Measurements from ENCODE around the gene TMEM62.
"Not testable (repeated sequence)": the region's sequence is repeated elsewhere in the genome, so short reads cannot be mapped to it uniquely, and the experiment has no call there.

Gene TMEM62

DNA sequence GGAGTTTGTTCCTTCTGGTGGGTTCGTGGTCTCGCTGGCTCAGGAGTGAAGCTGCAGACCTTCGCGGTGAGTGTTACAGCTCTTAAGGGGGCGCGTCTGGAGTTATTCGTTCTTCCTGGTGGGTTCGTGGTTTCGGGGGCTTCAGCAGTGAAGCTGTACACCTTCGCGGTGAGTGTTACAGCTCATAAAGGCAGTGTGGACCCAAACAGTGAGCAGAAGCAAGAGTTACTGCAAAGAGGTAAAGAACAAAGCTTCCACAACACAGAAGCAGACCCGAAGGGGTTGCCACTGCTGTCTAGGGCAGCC lies 92.5 kb downstream of the TMEM62 start:
- not testable (repeated sequence) for H4K8ac ChIP-seq (ENCODE audit: low read length); H3K4me1 ChIP-seq (ENCODE audit: control insufficient read depth, insufficient read depth, low read depth, low read length); H3K9me3 ChIP-seq (ENCODE audit: control insufficient read depth, low read length); H2BK5ac ChIP-seq (ENCODE audit: low read depth, low read length, poor library complexity, severe bottlenecking); H4K91ac ChIP-seq (ENCODE audit: low read length); H3K79me1 ChIP-seq (replicated peaks; ENCODE audit: low read length, poor library complexity, severe bottlenecking); H3K36me3 ChIP-seq (ENCODE audit: control insufficient read depth in 1 of 2, insufficient read depth in 2 of 2, low read depth in 1 of 2, low read length in 2 of 2); H2AFZ ChIP-seq (ENCODE audit: low read depth, low read length); H3K4me2 ChIP-seq (ENCODE audit: low read length, poor library complexity, severe bottlenecking); H3K9ac ChIP-seq (ENCODE audit: low read length); H3K14ac ChIP-seq (ENCODE audit: low read length in 2 of 2); DNase-seq; H3K27ac ChIP-seq (ENCODE audit: low read length, poor library complexity, severe bottlenecking); H3K4ac ChIP-seq (ENCODE audit: low read depth in 1 of 2, low read length in 2 of 2); H3K23ac ChIP-seq (ENCODE audit: low read length in 2 of 2); H3K4me3 ChIP-seq (ENCODE audit: insufficient read depth in 1 of 2, low read depth in 1 of 2, low read length in 2 of 2); H3K18ac ChIP-seq (ENCODE audit: low read depth in 1 of 2, low read length in 2 of 2); H2BK120ac ChIP-seq (ENCODE audit: low read depth, low read length); H2AK5ac ChIP-seq (ENCODE audit: low read length, severe bottlenecking); H2BK12ac ChIP-seq (ENCODE audit: low read length in 2 of 2); H2BK15ac ChIP-seq (ENCODE audit: low read depth, poor library complexity, severe bottlenecking)
- WGBS: 97% methylated on average over 12 of the region's 12 CpGs
- peaks cover 15 to 22% of the 10 kb centered on the region in 2 experiments for H3K27me3 ChIP-seq (ENCODE audit: control insufficient read depth in 1 of 2, insufficient read depth in 1 of 2, low read length in 2 of 2)

DNA sequence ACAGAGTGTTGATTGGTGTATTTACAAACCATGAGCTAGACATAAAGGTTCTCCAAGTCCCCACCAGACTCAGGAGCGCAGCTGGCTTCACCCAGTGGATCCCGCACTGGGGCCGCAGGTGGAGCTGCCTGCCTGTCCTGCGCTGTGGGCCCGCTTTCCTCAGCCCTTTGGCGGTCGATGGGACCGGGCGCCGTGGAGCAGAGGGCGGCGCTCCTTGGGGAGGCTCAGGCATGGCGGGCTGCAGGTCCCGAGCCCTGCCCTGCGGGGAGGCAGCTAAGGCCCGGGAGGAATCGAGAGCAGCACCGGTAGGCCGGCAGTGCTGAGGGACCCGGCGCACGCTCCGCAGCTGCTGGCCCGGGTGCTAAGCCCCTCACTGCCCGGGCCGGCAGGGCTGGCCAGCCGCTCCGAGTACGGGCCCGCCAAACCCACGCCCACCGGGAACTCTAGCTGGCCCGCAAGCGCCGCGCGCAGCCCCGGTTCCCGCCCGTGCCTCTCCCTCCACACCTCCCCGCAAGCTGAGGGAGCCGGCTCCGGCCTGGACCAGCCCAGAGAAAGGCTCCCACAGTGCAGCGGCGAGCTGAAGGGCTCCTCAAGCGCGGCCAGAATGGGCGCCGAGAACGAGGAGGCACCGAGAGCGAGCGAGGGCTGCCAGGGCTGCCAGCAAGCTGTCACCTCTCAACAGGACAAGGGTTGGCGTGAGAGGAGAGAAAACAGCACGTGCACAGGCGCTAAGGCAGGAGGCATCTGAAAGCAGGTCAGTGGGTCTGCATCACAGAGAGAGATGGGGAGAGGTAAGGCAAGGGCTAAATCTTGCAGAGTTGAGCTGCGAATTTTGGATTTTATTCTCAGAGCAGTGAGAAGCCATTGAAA lies 93.3 kb downstream of the TMEM62 start:
- H3K4me2 ChIP-seq (ENCODE audit: low read length, poor library complexity, severe bottlenecking): no peak overlapping the region
- no peak overlapping the region for H2BK120ac ChIP-seq (ENCODE audit: low read depth, low read length)
- no peaks in the 10 kb centered on the region for H3K9me3 ChIP-seq (ENCODE audit: control insufficient read depth, low read length)
- H3K14ac ChIP-seq (ENCODE audit: low read length in 2 of 2): no peak overlapping the region
- no peaks in the 10 kb centered on the region for H3K36me3 ChIP-seq (ENCODE audit: control insufficient read depth in 1 of 2, insufficient read depth in 2 of 2, low read depth in 1 of 2, low read length in 2 of 2)
- H2BK15ac ChIP-seq (ENCODE audit: low read depth, poor library complexity, severe bottlenecking): no peak overlapping the region
- no peaks in the 10 kb centered on the region for H3K4me1 ChIP-seq (ENCODE audit: control insufficient read depth, insufficient read depth, low read depth, low read length)
- H2BK5ac ChIP-seq (ENCODE audit: low read depth, low read length, poor library complexity, severe bottlenecking): no peak overlapping the region
- no peak overlapping the region for H3K9ac ChIP-seq (ENCODE audit: low read length)
- H2BK12ac ChIP-seq (ENCODE audit: low read length in 2 of 2): no peak overlapping the region
- no peak overlapping the region for H2AFZ ChIP-seq (ENCODE audit: low read depth, low read length)
- H3K4ac ChIP-seq (ENCODE audit: low read depth in 1 of 2, low read length in 2 of 2): no peak overlapping the region
- H3K18ac ChIP-seq (ENCODE audit: low read depth in 1 of 2, low read length in 2 of 2): no peak overlapping the region
- whole genome bisulfite sequencing: 96% methylated on average over 57 of the region's 57 CpGs
- H3K4me3 ChIP-seq (ENCODE audit: insufficient read depth in 1 of 2, low read depth in 1 of 2, low read length in 2 of 2): no peak overlapping the region
- H2AK5ac ChIP-seq (ENCODE audit: low read length, severe bottlenecking): no peak overlapping the region
- peaks cover 15 to 22% of the 10 kb centered on the region in 2 experiments for H3K27me3 ChIP-seq (ENCODE audit: control insufficient read depth in 1 of 2, insufficient read depth in 1 of 2, low read length in 2 of 2)
- no peaks in the 10 kb centered on the region for H3K79me1 ChIP-seq (replicated peaks; ENCODE audit: low read length, poor library complexity, severe bottlenecking)
- H3K23ac ChIP-seq (ENCODE audit: low read length in 2 of 2): no peak overlapping the region
- H4K91ac ChIP-seq (ENCODE audit: low read length): no peak overlapping the region
- no peak overlapping the region for H3K27ac ChIP-seq (ENCODE audit: low read length, poor library complexity, severe bottlenecking)
- no peak overlapping the region for H4K8ac ChIP-seq (ENCODE audit: low read length)
- DNase-seq: no peak

DNA sequence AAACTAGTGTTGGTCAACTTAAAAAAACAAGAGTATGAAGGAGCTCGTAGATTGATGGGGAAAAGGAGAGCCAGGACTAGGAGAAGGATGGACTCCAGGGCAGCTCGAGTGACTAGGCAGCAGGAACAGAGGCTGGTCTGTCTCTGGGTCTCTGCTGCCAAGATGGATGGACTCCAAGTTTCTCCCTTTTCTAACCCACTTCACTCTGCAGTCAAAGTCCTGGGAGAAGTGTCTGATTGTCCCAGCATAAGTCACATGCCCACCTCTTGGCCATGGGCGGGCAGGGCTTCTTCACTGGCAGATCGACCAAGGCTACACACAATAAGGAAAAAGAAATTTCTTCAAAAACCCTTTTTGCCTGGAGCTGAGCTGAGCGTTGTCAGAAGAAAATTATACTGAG lies 96.6 kb downstream of the TMEM62 start:
- Histone ChIP-seq H3K36me3 (ENCODE audit: control insufficient read depth in 1 of 2, insufficient read depth in 2 of 2, low read depth in 1 of 2, low read length in 2 of 2) (no peaks in the 10 kb centered on the region), H2BK120ac (ENCODE audit: low read depth, low read length) (no peak overlapping the region), H3K23ac (ENCODE audit: low read length in 2 of 2) (no peak overlapping the region), H3K27ac (ENCODE audit: low read length, poor library complexity, severe bottlenecking) (no peak overlapping the region), H3K9ac (ENCODE audit: low read length) (peak overlapping the region; percentile 3), H2AK5ac (ENCODE audit: low read length, severe bottlenecking) (no peak overlapping the region), H2BK5ac (ENCODE audit: low read depth, low read length, poor library complexity, severe bottlenecking) (no peak overlapping the region), H4K8ac (ENCODE audit: low read length) (no peak overlapping the region), H3K79me1 (replicated peaks; ENCODE audit: low read length, poor library complexity, severe bottlenecking) (no peaks in the 10 kb centered on the region), H4K91ac (ENCODE audit: low read length) (no peak overlapping the region), H3K4me2 (ENCODE audit: low read length, poor library complexity, severe bottlenecking) (no peak overlapping the region), H3K9me3 (ENCODE audit: control insufficient read depth, low read length) (no peaks in the 10 kb centered on the region), H2AFZ (ENCODE audit: low read depth, low read length) (no peak overlapping the region), H3K4me3 (ENCODE audit: insufficient read depth in 1 of 2, low read depth in 1 of 2, low read length in 2 of 2) (no peak overlapping the region), H3K4ac (ENCODE audit: low read depth in 1 of 2, low read length in 2 of 2) (peak overlapping the region in 1 of 2 experiments; percentile 17), H3K27me3 (ENCODE audit: control insufficient read depth in 1 of 2, insufficient read depth in 1 of 2, low read length in 2 of 2) (peaks cover 31 to 33% of the 10 kb centered on the region in 2 experiments), H3K18ac (ENCODE audit: low read depth in 1 of 2, low read length in 2 of 2) (peak overlapping the region in 1 of 2 experiments; percentile 41), H3K4me1 (ENCODE audit: control insufficient read depth, insufficient read depth, low read depth, low read length) (no peaks in the 10 kb centered on the region), H2BK12ac (ENCODE audit: low read length in 2 of 2) (peak overlapping the region in 1 of 2 experiments; percentile 43), H2BK15ac (ENCODE audit: low read depth, poor library complexity, severe bottlenecking) (no peak overlapping the region), H3K14ac (ENCODE audit: low read length in 2 of 2) (no peak overlapping the region)
- DNase-seq: no peak
- 88% methylated on average over 5 of the region's 5 CpGs for WGBS

DNA sequence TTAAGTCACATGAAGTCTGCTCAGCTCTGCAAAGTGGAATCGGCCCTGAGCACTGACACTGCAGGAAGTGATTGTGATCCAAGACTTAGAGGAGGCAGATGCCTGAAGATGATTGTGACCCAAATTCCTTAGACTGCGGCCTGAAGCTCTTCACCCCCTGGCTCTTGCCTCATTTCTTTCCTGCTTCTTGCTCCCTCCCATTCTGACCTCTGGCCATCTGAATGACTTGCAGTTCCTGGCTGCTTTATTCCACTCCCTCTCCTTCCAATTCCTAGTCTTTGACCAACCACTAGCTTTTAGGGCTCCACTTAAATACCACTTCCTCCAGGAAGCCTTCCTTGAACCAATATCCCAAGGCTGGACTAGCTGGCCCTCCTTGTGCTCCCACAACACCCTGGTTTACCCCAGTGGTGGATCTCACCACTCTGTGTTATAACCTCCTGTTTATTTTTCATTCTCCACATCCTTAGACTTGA lies 97.3 kb downstream of the TMEM62 start:
- H3K9ac ChIP-seq (ENCODE audit: low read length): peak overlapping the region; percentile 40
- no peak overlapping the region for H3K18ac ChIP-seq (ENCODE audit: low read depth in 1 of 2, low read length in 2 of 2)
- H3K4me2 ChIP-seq (ENCODE audit: low read length, poor library complexity, severe bottlenecking): no peak overlapping the region
- WGBS: 37% methylated on average over 2 of the region's 2 CpGs
- H2BK120ac ChIP-seq (ENCODE audit: low read depth, low read length): no peak overlapping the region
- no peaks in the 10 kb centered on the region for H3K9me3 ChIP-seq (ENCODE audit: control insufficient read depth, low read length)
- H2AK5ac ChIP-seq (ENCODE audit: low read length, severe bottlenecking): no peak overlapping the region
- no peak overlapping the region for H3K23ac ChIP-seq (ENCODE audit: low read length in 2 of 2)
- H3K4ac ChIP-seq (ENCODE audit: low read depth in 1 of 2, low read length in 2 of 2): no peak overlapping the region
- H4K91ac ChIP-seq (ENCODE audit: low read length): no peak overlapping the region
- DNase-seq: peak; percentile 77
- H2AFZ ChIP-seq (ENCODE audit: low read depth, low read length): no peak overlapping the region
- no peak overlapping the region for H2BK12ac ChIP-seq (ENCODE audit: low read length in 2 of 2)
- H2BK5ac ChIP-seq (ENCODE audit: low read depth, low read length, poor library complexity, severe bottlenecking): no peak overlapping the region
- H3K14ac ChIP-seq (ENCODE audit: low read length in 2 of 2): peak overlapping the region in 1 of 2 experiments; percentile 19
- H3K4me3 ChIP-seq (ENCODE audit: insufficient read depth in 1 of 2, low read depth in 1 of 2, low read length in 2 of 2): no peak overlapping the region
- H2BK15ac ChIP-seq (ENCODE audit: low read depth, poor library complexity, severe bottlenecking): no peak overlapping the region
- H3K27me3 ChIP-seq (ENCODE audit: control insufficient read depth in 1 of 2, insufficient read depth in 1 of 2, low read length in 2 of 2): peaks cover 33 to 34% of the 10 kb centered on the region in 2 experiments
- H3K79me1 ChIP-seq (replicated peaks; ENCODE audit: low read length, poor library complexity, severe bottlenecking): no peaks in the 10 kb centered on the region
- no peak overlapping the region for H4K8ac ChIP-seq (ENCODE audit: low read length)
- no peaks in the 10 kb centered on the region for H3K36me3 ChIP-seq (ENCODE audit: control insufficient read depth in 1 of 2, insufficient read depth in 2 of 2, low read depth in 1 of 2, low read length in 2 of 2)
- no peak overlapping the region for H3K27ac ChIP-seq (ENCODE audit: low read length, poor library complexity, severe bottlenecking)
- no peaks in the 10 kb centered on the region for H3K4me1 ChIP-seq (ENCODE audit: control insufficient read depth, insufficient read depth, low read depth, low read length)

Measured in mesenchymal stem cell (in vitro differentiated cells and primary cell).